SK-N-MC (cell line): ENCODE measurements around the gene MINK1.
"Not testable (repeated sequence)": the region's sequence is repeated elsewhere in the genome, so short reads cannot be mapped to it uniquely, and the experiment has no call there.

Experiments used
- EZH2 ChIP-seq: fragments of 200-600 bp; sonication (generic); IDR thresholded peaks from one replicate; pipeline ENCODE4 v1.6.1; 2017; ENCODE audit warnings: antibody characterized with exemption
- POLR2AphosphoS5 ChIP-seq: IDR thresholded peaks from 2 replicates; pipeline ENCODE4 v1.6.1; 2012; ENCODE audit warnings: mild to moderate bottlenecking, low read depth, low read length, borderline replicate concordance

GRCh38 chr17:4832829-4833177 is 337 bp upstream of the MINK1 start:
- TF ChIP-seq EZH2, POLR2AphosphoS5: not testable (repeated sequence)
